Activated CD4-positive, CD25-positive, alpha-beta regulatory T cell treated with anti-CD3 and anti-CD28 coated beads, Interleukin-2, amount 50 U/mL, for 24 hours (primary cell): ENCODE data around the gene STARD5.

Experiments
- ATAC-seq, 2 donors: fragments of 150-1000 bp; cut with Tn5 transposase; one replicate each; pipeline ENCODE4 v1.10.0; 2021; ENCODE audit warnings: mild to moderate bottlenecking in 1 of 2, moderate library complexity in 1 of 2

Gene STARD5

GRCh38 chr15:81311752-81312464 is 12.0 kb downstream of the STARD5 start:
- peak in 1 of 2 donors; percentile 17 for ATAC-seq

DNA sequence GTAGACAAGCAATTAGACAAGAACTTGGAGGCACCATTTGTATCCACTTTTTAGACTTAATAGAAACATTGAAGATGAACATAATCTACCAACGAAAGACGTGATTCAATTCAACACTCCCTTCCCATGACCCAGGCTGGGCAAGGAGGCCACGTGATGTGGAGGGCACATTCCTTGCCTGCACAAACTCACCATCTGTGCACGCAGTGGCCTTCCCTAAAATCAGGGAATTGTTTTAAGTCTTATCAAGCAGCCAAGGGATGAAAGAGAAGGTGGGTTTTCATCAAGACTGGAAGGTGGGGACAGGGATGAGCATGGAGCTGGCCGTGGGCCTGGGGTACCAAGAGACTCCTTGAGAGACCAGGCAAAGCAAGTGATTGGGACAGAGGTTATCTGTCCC is 13.5 kb downstream of the STARD5 start:
- no peak for ATAC-seq

DNA sequence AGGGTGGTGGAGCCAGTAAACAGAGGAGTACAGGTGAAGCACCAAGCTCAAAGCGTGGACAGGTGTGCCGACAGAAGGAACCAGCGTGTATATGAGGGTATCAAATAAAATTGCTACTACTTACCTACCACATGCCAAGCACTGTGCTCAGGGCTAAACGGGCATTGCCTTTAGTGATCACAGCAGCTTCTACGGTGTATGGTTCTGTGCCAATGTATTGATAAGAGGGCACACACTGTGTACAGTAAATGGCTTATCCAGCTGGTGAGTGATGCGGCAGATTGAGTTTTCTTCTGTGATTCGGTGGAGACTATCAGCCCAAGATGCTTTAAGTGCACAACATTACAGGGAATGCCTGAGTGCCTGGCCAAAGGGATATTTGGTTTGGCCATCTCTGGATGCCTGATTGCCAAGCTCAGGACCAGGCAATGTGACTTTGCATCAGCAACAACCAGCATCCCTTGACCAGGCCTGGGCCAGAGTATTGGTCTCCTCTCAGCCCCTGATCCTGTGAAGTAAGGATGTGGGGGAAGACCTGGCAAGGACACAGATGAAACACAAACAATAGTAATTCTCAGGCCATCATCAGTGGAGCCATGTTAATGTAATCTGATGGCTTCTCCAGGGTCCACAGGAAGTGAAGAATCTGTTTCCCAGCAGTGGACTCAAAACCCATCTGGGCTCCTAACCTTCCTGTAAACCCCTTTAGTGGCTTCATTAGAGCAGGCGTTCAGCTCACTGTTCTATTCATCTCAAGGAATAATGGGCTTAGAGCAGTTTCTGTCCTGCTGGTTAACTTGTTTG is 14.1 kb downstream of the STARD5 start:
- no peak for ATAC-seq

DNA sequence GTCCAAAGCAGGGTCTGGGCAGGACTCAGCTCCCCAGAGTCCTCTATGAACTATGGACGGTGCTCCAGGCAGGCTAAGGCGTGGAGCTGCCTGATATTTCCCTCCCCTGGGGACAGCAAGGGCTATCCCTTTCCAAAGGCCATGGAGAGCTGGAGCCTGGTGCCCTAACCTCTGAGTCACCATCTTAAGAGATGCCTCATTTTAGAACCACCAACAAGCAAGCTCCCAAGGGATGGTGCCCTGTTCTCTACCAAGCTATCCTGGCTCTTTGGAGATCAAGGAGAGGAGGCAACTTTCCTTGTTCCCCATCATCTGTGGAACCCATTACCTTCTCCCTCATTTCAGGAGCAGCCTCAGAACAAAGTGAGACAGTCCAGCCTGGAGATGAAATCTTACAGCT is 15.7 kb downstream of the STARD5 start:
- no peak for ATAC-seq

GRCh38 chr15:81304226-81304625 is 19.7 kb downstream of the STARD5 start:
- peak; percentile 15 to 17 for ATAC-seq

- peak; percentile 10 to 14 for ATAC-seq
Observed at GRCh38 chr15:81303244-81304225, 20.4 kb downstream of the STARD5 start.

GRCh38 chr15:81302701-81303109 is 21.2 kb downstream of the STARD5 start:
- ATAC-seq, result peak in 1 of 2 donors; percentile 12

GRCh38 chr15:81301815-81302399 is 22.0 kb downstream of the STARD5 start:
- peak; percentile 39 to 40 for ATAC-seq

GRCh38 chr15:81301385-81301784 is 22.6 kb downstream of the STARD5 start:
- no peak for ATAC-seq

GRCh38 chr15:81299630-81300273 is 24.2 kb downstream of the STARD5 start:
- no peak for ATAC-seq

GRCh38 chr15:81299156-81299555 is 24.8 kb downstream of the STARD5 start:
- ATAC-seq, result no peak

DNA sequence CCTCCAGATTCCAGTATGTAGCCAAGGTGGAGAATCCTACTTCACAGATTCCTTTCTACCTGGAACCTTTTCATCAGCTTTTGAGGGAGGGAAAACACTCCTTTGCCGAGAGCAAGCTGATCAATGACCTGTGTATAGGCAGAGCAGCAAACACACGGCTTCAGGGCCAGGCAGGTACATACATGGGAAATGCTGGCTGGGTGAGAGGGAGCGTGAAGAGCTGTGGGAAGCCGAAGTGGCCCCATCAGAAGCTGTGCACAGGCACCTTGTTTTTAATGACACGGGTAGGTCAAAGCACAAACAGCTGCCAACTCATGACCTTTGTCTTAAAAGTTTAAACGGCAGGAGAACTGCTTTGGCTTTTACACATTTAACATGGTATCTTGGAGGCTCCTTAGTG is 25.3 kb downstream of the STARD5 start:
- ATAC-seq, result no peak

DNA sequence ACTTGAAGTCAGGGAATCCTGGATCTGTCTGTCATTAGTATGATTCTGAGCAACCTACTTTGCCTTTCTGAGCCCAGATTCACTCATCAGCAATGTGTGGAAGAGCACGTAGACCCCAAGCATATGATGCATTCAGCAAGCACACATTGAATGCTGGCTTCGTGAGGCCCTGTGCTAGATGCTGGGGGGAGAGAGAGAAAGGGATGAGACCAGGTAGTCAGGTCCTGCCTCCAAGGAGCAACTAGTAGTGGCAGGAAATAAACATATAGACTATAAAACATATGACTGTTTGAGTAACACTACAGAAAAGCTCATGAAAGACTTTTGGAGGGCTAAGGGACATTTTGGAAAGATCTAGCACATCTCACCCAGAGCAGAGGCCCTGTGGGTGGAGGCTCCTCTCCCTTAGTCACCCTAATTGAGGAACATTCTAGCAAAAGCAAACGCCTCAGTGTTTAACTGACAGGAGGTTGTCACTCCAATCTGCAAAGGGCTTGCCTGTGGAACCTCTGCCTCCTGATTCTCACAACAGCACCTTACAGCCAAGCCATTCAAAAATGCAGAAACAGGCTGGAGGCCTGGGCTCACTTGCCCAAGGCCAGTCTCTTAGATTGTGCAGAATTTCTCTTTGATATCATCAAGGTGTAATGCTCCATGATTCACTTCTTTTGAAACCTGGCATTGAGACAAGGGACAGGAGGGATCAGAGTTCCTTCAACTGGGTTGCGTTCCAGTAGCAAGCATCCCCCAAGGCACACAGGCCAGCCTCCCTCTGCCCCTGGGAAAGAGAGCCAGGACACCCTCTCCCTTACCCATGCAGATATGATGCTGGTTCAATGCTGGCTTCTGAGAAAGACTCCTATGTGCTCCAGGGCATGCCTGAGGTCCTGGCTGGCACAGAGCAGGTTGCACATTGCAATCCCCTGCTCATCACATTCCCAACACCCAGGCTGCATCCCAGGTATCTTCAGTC is 26.1 kb downstream of the STARD5 start:
- no peak for ATAC-seq

DNA sequence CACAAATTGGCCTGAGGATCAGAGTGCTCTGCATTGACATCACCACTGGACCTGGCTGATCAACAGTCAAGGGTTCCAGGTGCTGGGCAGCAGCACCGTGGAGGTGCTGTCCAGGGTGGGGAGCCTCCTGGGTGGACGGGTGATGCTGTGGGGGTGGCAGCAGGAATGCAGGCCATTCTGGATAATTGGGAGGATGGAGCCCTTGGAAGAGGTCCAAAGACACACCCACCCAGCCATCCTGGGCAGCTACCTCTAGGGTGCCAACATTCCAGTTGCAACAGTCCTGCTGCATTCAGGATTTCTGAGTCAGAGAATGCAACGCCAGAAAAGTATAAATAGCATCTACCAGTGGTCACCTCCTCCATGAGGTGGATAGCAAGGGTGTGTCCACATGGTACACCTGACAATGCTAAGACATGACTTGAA is 26.8 kb downstream of the STARD5 start:
- no peak for ATAC-seq

- ATAC-seq, result peak; percentile 54 to 57
Observed at GRCh38 chr15:81296673-81297072, 27.3 kb downstream of the STARD5 start.

- no peak for ATAC-seq
Observed at GRCh38 chr15:81296186-81296585, 27.8 kb downstream of the STARD5 start.

GRCh38 chr15:81295486-81296121 is 28.3 kb downstream of the STARD5 start:
- ATAC-seq, result no peak

DNA sequence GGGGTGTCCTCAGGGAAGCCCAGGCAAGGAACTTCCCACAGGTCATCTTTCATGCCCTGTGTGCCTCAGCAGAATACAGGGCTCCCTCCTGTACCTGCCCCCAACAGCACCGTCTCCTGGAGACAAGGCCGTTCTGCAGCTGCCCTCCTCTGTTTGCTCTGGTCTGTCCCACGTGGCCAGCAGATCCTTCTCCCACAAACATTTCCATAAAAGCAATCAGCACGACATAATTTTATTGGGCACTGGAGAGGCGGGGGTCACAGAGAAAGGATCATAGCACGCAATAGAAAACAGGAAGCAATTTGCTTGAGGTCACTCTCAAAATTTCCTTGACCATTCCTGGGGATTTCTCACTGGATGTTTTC is 29.4 kb downstream of the STARD5 start:
- ATAC-seq, result no peak

DNA sequence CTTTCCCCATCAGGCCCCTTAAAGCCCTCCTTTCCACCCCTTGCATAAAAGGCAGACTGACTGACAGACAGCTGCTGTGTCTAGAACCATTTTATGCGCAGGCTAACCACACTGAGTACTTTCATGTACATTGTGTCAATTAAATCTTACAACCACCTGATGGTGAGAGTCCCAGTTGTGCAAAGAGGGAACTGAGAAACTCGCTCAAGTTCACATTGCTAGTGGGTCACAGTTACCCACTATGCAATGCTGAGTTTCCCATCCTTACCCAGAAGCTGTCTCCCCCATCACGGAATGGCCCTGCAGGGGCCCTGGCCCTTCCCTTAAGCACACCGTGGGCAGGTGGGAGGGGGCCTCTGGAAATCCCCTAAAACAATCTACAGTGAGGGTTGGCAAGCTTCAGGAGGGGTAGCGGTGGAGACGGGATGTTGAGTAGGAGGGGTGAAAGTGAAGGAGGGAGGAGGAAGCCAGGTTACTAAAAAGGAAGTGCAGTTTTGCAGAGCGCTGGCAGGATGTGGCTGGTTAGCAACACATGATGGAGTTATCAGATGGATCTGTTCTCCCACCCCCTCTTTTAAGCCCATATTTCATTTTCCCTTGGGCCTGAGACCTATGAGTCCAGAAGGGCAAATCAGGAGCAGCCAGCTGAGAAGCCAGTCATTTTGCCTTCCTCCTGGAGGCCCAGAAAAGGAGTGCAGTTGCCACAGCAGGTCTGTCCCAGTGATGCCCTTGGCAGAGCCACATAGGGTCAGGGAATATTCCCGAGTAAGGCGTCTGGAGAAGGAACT is 30.0 kb downstream of the STARD5 start:
- ATAC-seq, result peak; percentile 61 to 68
